GM18519 (cell line): ENCODE results near the gene ASCL2.
"Not testable (repeated sequence)": the region's sequence is repeated elsewhere in the genome, so short reads cannot be mapped to it uniquely, and the experiment has no call there.

ENCODE experiments used
- ATAC-seq: cut with Tn5 transposase; IDR thresholded peaks from one replicate; pipeline ENCODE4 v1.9.1; 2021; ENCODE audit warnings: mild to moderate bottlenecking, moderate library complexity; ENCODE audit not compliant: unreplicated experiment, low FRiP score

The ASCL2 gene

GRCh38 chr11:2237457-2238238, 32.7 kb downstream of the ASCL2 start:
- no peak for ATAC-seq

GRCh38 chr11:2236381-2237134, 33.8 kb downstream of the ASCL2 start:
- ATAC-seq: not testable (repeated sequence)

GRCh38 chr11:2235588-2236326, 34.6 kb downstream of the ASCL2 start:
- ATAC-seq: no peak

GRCh38 chr11:2234963-2235362, 35.4 kb downstream of the ASCL2 start:
- no peak for ATAC-seq

GRCh38 chr11:2233693-2234455, 36.5 kb downstream of the ASCL2 start:
- no peak for ATAC-seq

GRCh38 chr11:2229713-2230297, 40.6 kb downstream of the ASCL2 start:
- ATAC-seq: no peak

GRCh38 chr11:2224254-2224653, 46.1 kb downstream of the ASCL2 start:
- no peak for ATAC-seq

- ATAC-seq: no peak
Measured at GRCh38 chr11:2223153-2223794, 47.1 kb downstream of the ASCL2 start.

GRCh38 chr11:2222451-2222850, 47.9 kb downstream of the ASCL2 start:
- no peak for ATAC-seq

GRCh38 chr11:2221591-2221990, 48.8 kb downstream of the ASCL2 start:
- no peak for ATAC-seq

- no peak for ATAC-seq
Measured at GRCh38 chr11:2221024-2221423, 49.4 kb downstream of the ASCL2 start.

GRCh38 chr11:2220173-2220771, 50.1 kb downstream of the ASCL2 start:
- no peak for ATAC-seq

GRCh38 chr11:2219318-2220017, 50.9 kb downstream of the ASCL2 start:
- no peak for ATAC-seq
